Measurements from ENCODE around the gene HOXD11. TPM values are rescaled to one million over a fixed set of nuclear protein-coding genes. Genes with fewer than 3 reads are reported as not detected.

Gene HOXD11
- total RNA-seq, 1 experiment from 2014 or later, result 107 TPM

DNA sequence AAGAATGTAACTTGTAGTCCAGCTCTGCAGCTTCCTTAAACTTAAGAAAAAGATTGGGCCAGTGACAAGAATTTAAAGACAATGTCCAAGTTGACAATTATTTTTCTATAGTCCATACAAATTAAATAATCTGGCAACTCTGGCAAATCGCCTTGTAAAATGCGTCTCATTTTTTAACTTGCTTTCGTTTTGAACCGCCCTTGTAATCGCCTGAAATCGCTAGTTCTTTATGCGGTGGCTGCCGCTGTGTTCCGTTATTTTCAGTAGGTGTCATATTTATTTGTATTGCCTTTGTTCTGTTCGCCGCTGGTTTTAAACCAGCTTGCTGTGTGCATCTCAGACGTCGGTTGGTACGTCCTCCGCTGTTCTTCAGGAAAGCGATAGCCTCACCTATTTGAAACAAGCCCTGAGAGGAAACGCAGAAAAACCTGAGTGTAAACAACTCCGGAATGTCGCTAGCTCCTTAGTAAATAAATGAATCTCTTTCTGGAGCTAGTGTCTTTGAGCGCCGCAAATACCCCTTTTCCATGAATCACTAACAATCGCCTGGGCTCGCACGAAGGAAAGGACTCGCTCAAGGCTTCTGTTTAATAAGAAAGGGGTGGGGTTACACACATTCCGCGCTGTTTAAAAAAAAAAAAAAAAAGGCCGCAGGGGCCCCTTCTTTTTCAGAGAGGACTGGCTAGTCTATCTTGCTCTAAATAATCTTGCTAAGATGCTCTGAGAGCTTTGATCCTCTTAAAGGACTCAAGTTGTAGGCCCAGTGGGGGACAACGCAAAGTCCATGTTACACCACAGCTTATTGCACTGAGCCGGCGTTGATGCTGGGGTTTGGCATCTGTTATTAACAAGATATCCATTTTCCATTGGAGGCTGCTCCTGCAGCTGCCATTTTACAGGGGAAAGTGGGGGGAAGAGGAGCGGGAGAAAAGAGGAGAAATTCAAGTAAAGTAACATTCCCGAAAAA, 25.4 kb downstream of the HOXD11 start:
- CTCF ChIA-PET, result interaction anchor here (0.7 to 1.5 kb wide), 3 partner anchors 8 to 422 kb away, joined by 3 to 5 read pairs (median 4); no protein-coding TSS in a partner anchor
- peak; percentile 83 for DNase-seq (ENCODE audit: low spot score)
- Histone ChIP-seq H3K4me3 (ENCODE audit: low read depth, low read length, poor library complexity, severe bottlenecking) (peak overlapping the region; percentile 62), H3K27ac (ENCODE audit: low read depth, low read length, poor library complexity, severe bottlenecking) (peak overlapping the region; percentile 98), H3K4me1 (ENCODE audit: insufficient read depth, low read length, poor library complexity, severe bottlenecking) (peaks cover 40% of the 10 kb centered on the region), H3K9me3 (ENCODE audit: low read depth, low read length, poor library complexity, severe bottlenecking) (no peaks in the 10 kb centered on the region), H3K36me3 (ENCODE audit: insufficient read depth, low read length, poor library complexity, severe bottlenecking) (peaks cover 4% of the 10 kb centered on the region), H3K27me3 (replicated peaks; ENCODE audit: insufficient read depth, low read depth, low read length, poor library complexity) (no peaks in the 10 kb centered on the region)
- TSS peak; percentile 31 for BruUV-seq (replicated peaks)
- intact Hi-C loops (cut with micrococcal nuclease; ENCODE audit: unreplicated experiment), result no loop called here
- POLR2A ChIA-PET (ENCODE audit: low non-redundant PET), result interaction anchor here (0.7 kb wide), 2 partner anchors 8 to 520 kb away, joined by 7 to 8 read pairs; no protein-coding TSS in a partner anchor
- TF ChIP-seq CTCF (conservative IDR thresholded peaks at IDR 0.05; ENCODE audit: low read depth, low read length) (no peak), EZH2 (IDR thresholded peaks at IDR 0.05; ENCODE audit: borderline replicate concordance, low read depth, low read length, poor library complexity, severe bottlenecking) (no peak)

DNA sequence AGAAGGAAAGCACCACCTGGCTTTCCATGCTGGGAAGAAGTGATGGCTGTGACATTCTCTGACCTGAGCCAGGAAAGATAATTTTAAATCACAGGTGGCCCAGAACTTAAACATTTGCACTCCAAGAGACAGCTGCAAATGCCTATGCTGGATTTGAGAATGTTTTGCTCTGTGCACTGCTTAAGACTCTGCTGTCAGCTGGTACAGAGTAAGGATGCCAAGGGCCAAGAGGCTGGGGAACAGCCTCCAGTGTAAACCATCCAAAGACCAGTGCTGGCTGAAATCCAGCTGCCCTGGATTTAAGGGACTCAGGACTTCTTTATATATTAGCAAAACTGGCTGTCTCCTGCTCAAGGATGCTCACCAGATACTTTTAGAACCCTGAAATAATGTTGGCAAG, 26.3 kb downstream of the HOXD11 start:
- Histone ChIP-seq H3K9me3 (ENCODE audit: low read depth, low read length, poor library complexity, severe bottlenecking) (no peaks in the 10 kb centered on the region), H3K27ac (ENCODE audit: low read depth, low read length, poor library complexity, severe bottlenecking) (peak overlapping the region; percentile 98), H3K4me1 (ENCODE audit: insufficient read depth, low read length, poor library complexity, severe bottlenecking) (peaks cover 31% of the 10 kb centered on the region), H3K4me3 (ENCODE audit: low read depth, low read length, poor library complexity, severe bottlenecking) (peak overlapping the region; percentile 62), H3K36me3 (ENCODE audit: insufficient read depth, low read length, poor library complexity, severe bottlenecking) (peaks cover 4% of the 10 kb centered on the region), H3K27me3 (replicated peaks; ENCODE audit: insufficient read depth, low read depth, low read length, poor library complexity) (no peaks in the 10 kb centered on the region)
- ChIA-PET POLR2A (ENCODE audit: low non-redundant PET) (no interaction called here), CTCF (interaction anchor here (0.7 to 1.5 kb wide), 2 partner anchors 8 to 322 kb away, joined by 4 to 5 read pairs; no protein-coding TSS in a partner anchor)
- intact Hi-C loops (cut with micrococcal nuclease; ENCODE audit: unreplicated experiment), result no loop called here
- no TSS peak for BruUV-seq (replicated peaks)
- DNase-seq (ENCODE audit: low spot score), result peak; percentile 19
- TF ChIP-seq CTCF (conservative IDR thresholded peaks at IDR 0.05; ENCODE audit: low read depth, low read length), result no peak

- ChIA-PET CTCF (no interaction called here), POLR2A (ENCODE audit: low non-redundant PET) (no interaction called here)
- H3K27me3 ChIP-seq (replicated peaks; ENCODE audit: insufficient read depth, low read depth, low read length, poor library complexity), result no peaks in the 10 kb centered on the region
- TF ChIP-seq EZH2 (IDR thresholded peaks at IDR 0.05; ENCODE audit: borderline replicate concordance, low read depth, low read length, poor library complexity, severe bottlenecking), result no peak
- TF ChIP-seq CTCF (conservative IDR thresholded peaks at IDR 0.05; ENCODE audit: low read depth, low read length), result no peak
- H3K36me3 ChIP-seq (ENCODE audit: insufficient read depth, low read length, poor library complexity, severe bottlenecking), result peaks cover 4% of the 10 kb centered on the region
- BruUV-seq (replicated peaks), result no TSS peak
- no peak overlapping the region for H3K4me3 ChIP-seq (ENCODE audit: low read depth, low read length, poor library complexity, severe bottlenecking)
- peak; percentile 38 for DNase-seq (ENCODE audit: low spot score)
- intact Hi-C loops (cut with micrococcal nuclease; ENCODE audit: unreplicated experiment), result no loop called here
- peaks cover 30% of the 10 kb centered on the region for H3K4me1 ChIP-seq (ENCODE audit: insufficient read depth, low read length, poor library complexity, severe bottlenecking)
- H3K27ac ChIP-seq (ENCODE audit: low read depth, low read length, poor library complexity, severe bottlenecking), result peak overlapping the region; percentile 98
- no peaks in the 10 kb centered on the region for H3K9me3 ChIP-seq (ENCODE audit: low read depth, low read length, poor library complexity, severe bottlenecking)
These were observed 27.0 kb downstream of the HOXD11 start for GRCh38 chr2:176134035-176134434.
